Neuron (in vitro differentiated cells): ENCODE measurements around the gene TTLL4.
"Not testable (repeated sequence)": the region's sequence is repeated elsewhere in the genome, so short reads cannot be mapped to it uniquely, and the experiment has no call there.

Source experiments
- H2AFZ ChIP-seq: one replicate; pipeline ENCODE4 v1.6.1; 2013; ENCODE audit warnings: low read depth, mild to moderate bottlenecking, inconsistent platforms, low read length, moderate library complexity
- H3K27me3 ChIP-seq: one replicate; pipeline ENCODE4 v1.6.1; 2013; ENCODE audit warnings: low read length; ENCODE audit not compliant: insufficient read depth
- H3K36me3 ChIP-seq: one replicate; pipeline ENCODE4 v1.6.1; 2013; ENCODE audit warnings: low read length; ENCODE audit not compliant: insufficient read depth
- H3K4me1 ChIP-seq: one replicate; pipeline ENCODE4 v1.6.1; 2013; ENCODE audit warnings: low read length; ENCODE audit not compliant: insufficient read depth
- H3K4me3 ChIP-seq: 2 replicates; pipeline ENCODE4 v1.5.1; 2013; ENCODE audit warnings: mild to moderate bottlenecking, low read length, moderate library complexity
- H3K9me3 ChIP-seq: one replicate; pipeline ENCODE4 v1.6.1; 2013; ENCODE audit warnings: low read length

The TTLL4 gene

GRCh38 chr2:218710687-218711549 is at the start of gene TTLL4:
Gene TTLL4 (plus strand): TSS chr2:218710835. CDS start chr2:218737677, 26,842 bp downstream.
- H3K27me3 ChIP-seq = no peaks in the 10 kb centered on the region
- H3K4me1 ChIP-seq = peaks cover 7% of the 10 kb centered on the region
- H3K36me3 ChIP-seq = peaks cover 11% of the 10 kb centered on the region
- peak within 1 kb of the TSS; percentile 88 for H2AFZ ChIP-seq
- H3K4me3 ChIP-seq = peak within 1 kb of the TSS; percentile 84
- H3K9me3 ChIP-seq = no peaks in the 10 kb centered on the region

GRCh38 chr2:218662377-218662776 is 48.3 kb upstream of the TTLL4 start:
- Histone ChIP-seq H2AFZ (no peak overlapping the region), H3K4me3 (no peak overlapping the region), H3K9me3 (no peaks in the 10 kb centered on the region), H3K36me3 (peaks cover 54% of the 10 kb centered on the region), H3K4me1 (peaks cover 13% of the 10 kb centered on the region), H3K27me3 (no peaks in the 10 kb centered on the region)

- Histone ChIP-seq H2AFZ (no peak overlapping the region), H3K9me3 (no peaks in the 10 kb centered on the region), H3K27me3 (no peaks in the 10 kb centered on the region), H3K4me3 (no peak overlapping the region), H3K36me3 (peaks cover 57% of the 10 kb centered on the region), H3K4me1 (peaks cover 13% of the 10 kb centered on the region)
These were observed 47.8 kb upstream of the TTLL4 start for GRCh38 chr2:218662827-218663226.

- Histone ChIP-seq H3K27me3 (no peaks in the 10 kb centered on the region), H3K4me3 (no peak overlapping the region), H2AFZ (no peak overlapping the region), H3K9me3 (no peaks in the 10 kb centered on the region), H3K4me1 (peaks cover 8% of the 10 kb centered on the region), H3K36me3 (peaks cover 65% of the 10 kb centered on the region)
These were observed 46.7 kb upstream of the TTLL4 start for GRCh38 chr2:218663901-218664300.

GRCh38 chr2:218664653-218665052 is 46.0 kb upstream of the TTLL4 start:
- H3K4me3 ChIP-seq = no peak overlapping the region
- peaks cover 8% of the 10 kb centered on the region for H3K4me1 ChIP-seq
- no peaks in the 10 kb centered on the region for H3K9me3 ChIP-seq
- H2AFZ ChIP-seq = no peak overlapping the region
- H3K36me3 ChIP-seq = peaks cover 70% of the 10 kb centered on the region
- H3K27me3 ChIP-seq = no peaks in the 10 kb centered on the region

- H3K4me1 ChIP-seq = peaks cover 13% of the 10 kb centered on the region
- H2AFZ ChIP-seq = peak overlapping the region; percentile 56
- H3K36me3 ChIP-seq = peaks cover 33% of the 10 kb centered on the region
- H3K4me3 ChIP-seq = peak overlapping the region; percentile 95
- H3K9me3 ChIP-seq = no peaks in the 10 kb centered on the region
- no peaks in the 10 kb centered on the region for H3K27me3 ChIP-seq
These were observed 39.5 kb upstream of the TTLL4 start for GRCh38 chr2:218671097-218671653.

- Histone ChIP-seq H3K4me3 (peak within 1 kb of the TSS; percentile 95), H3K4me1 (peaks cover 13% of the 10 kb centered on the region), H3K9me3 (no peaks in the 10 kb centered on the region), H3K27me3 (no peaks in the 10 kb centered on the region), H2AFZ (peak within 1 kb of the TSS; percentile 56), H3K36me3 (peaks cover 32% of the 10 kb centered on the region)
These were observed 38.7 kb upstream of the TTLL4 start, which contains the start of the genes RNF25 and STK36 for GRCh38 chr2:218671654-218672566. Gene RNF25 (minus strand): TSS chr2:218672002. CDS start chr2:218671970, 32 bp downstream. Gene STK36 (plus strand): TSS chr2:218672086. CDS start chr2:218672830, 744 bp downstream.

- Histone ChIP-seq H2AFZ (no peak overlapping the region), H3K9me3 (no peaks in the 10 kb centered on the region), H3K27me3 (no peaks in the 10 kb centered on the region), H3K4me3 (no peak overlapping the region), H3K4me1 (no peaks in the 10 kb centered on the region), H3K36me3 (peaks cover 51% of the 10 kb centered on the region)
These were observed 31.5 kb upstream of the TTLL4 start for GRCh38 chr2:218679119-218679518.

GRCh38 chr2:218680061-218680460 is 30.6 kb upstream of the TTLL4 start:
- no peak overlapping the region for H3K4me3 ChIP-seq
- H2AFZ ChIP-seq = no peak overlapping the region
- no peaks in the 10 kb centered on the region for H3K27me3 ChIP-seq
- H3K36me3 ChIP-seq = peaks cover 54% of the 10 kb centered on the region
- no peaks in the 10 kb centered on the region for H3K9me3 ChIP-seq
- no peaks in the 10 kb centered on the region for H3K4me1 ChIP-seq

GRCh38 chr2:218687400-218688060 is 23.1 kb upstream of the TTLL4 start:
- not testable (repeated sequence) for H3K4me3 ChIP-seq, H3K4me1 ChIP-seq, H3K27me3 ChIP-seq, H3K9me3 ChIP-seq, H2AFZ ChIP-seq
- H3K36me3 ChIP-seq = peaks cover 47% of the 10 kb centered on the region

- H3K36me3 ChIP-seq = peaks cover 56% of the 10 kb centered on the region
- H3K27me3 ChIP-seq = no peaks in the 10 kb centered on the region
- H3K4me3 ChIP-seq = no peak overlapping the region
- H3K4me1 ChIP-seq = peaks cover 17% of the 10 kb centered on the region
- H3K9me3 ChIP-seq = no peaks in the 10 kb centered on the region
- no peak overlapping the region for H2AFZ ChIP-seq
These were observed 19.4 kb upstream of the TTLL4 start for GRCh38 chr2:218691234-218691633.

GRCh38 chr2:218694405-218695145 is 16.1 kb upstream of the TTLL4 start:
- no peak overlapping the region for H2AFZ ChIP-seq
- no peak overlapping the region for H3K4me3 ChIP-seq
- H3K9me3 ChIP-seq = no peaks in the 10 kb centered on the region
- peaks cover 17% of the 10 kb centered on the region for H3K4me1 ChIP-seq
- peaks cover 77% of the 10 kb centered on the region for H3K36me3 ChIP-seq
- no peaks in the 10 kb centered on the region for H3K27me3 ChIP-seq
